Subcutaneous adipose tissue (tissue), 4 donors: ENCODE results near the gene CNN2. TPM values are rescaled to one million over a fixed set of nuclear protein-coding genes. Genes with fewer than 3 reads are reported as not detected.

Experiments used
- total RNA-seq, 4 donors: library from RNA; depleted of rRNA; stranded (reverse); fragments of >200 nt; gene quantifications; one replicate each; pipeline ENCODE4 v1.1.0, GENCODE V29; 2016
- TF ChIP-seq, protein P1 (sequence below): fragments of 450-650 bp; IDR thresholded peaks from one replicate; pipeline ENCODE4 v1.5.1; 2016; ENCODE audit warnings: low read depth, mild to moderate bottlenecking, control low read depth, antibody characterized with exemption, moderate library complexity

The CNN2 gene
- total RNA-seq, 4 donors from 2014 or later, result 32.1 to 86.8 (median 52.2) TPM

DNA sequence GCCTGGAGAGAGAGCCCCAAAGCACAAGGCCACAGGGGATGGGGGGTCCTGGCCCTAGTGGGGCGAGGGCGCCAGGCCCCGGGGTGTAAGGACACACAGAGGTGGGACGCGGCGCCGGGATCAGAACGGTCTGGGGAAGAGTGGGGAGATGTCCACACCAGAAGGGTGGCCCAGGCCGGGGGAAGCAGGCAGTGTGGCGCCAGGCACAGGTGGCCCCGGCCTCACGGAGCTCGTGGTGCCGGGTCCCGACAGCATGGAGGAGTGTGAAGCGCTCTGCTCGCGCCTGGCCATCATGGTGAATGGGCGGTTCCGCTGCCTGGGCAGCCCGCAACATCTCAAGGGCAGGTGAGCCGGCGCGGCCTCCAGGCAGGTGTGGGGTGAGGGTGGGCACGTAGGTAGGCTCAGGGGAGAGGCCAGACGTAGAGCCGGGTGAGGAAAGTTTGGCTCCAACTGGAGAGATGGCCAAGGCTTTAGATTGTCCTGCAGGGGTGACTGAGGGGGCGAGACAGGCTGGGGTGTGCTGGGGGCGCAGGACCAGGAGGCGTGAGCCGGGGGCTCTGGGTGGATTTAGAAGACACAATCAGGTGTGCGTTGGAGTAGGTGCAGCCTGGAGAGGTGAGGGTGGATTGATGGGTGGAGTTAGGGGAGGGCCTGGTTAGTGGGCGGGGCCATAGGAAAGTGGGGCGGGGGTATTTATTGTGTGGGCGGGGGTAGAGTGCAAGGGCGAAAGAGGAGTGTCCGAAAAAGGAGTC is 37.7 kb downstream of the CNN2 start:
- TF ChIP-seq, protein P1, sequence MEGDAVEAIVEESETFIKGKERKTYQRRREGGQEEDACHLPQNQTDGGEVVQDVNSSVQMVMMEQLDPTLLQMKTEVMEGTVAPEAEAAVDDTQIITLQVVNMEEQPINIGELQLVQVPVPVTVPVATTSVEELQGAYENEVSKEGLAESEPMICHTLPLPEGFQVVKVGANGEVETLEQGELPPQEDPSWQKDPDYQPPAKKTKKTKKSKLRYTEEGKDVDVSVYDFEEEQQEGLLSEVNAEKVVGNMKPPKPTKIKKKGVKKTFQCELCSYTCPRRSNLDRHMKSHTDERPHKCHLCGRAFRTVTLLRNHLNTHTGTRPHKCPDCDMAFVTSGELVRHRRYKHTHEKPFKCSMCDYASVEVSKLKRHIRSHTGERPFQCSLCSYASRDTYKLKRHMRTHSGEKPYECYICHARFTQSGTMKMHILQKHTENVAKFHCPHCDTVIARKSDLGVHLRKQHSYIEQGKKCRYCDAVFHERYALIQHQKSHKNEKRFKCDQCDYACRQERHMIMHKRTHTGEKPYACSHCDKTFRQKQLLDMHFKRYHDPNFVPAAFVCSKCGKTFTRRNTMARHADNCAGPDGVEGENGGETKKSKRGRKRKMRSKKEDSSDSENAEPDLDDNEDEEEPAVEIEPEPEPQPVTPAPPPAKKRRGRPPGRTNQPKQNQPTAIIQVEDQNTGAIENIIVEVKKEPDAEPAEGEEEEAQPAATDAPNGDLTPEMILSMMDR, result no peak

DNA sequence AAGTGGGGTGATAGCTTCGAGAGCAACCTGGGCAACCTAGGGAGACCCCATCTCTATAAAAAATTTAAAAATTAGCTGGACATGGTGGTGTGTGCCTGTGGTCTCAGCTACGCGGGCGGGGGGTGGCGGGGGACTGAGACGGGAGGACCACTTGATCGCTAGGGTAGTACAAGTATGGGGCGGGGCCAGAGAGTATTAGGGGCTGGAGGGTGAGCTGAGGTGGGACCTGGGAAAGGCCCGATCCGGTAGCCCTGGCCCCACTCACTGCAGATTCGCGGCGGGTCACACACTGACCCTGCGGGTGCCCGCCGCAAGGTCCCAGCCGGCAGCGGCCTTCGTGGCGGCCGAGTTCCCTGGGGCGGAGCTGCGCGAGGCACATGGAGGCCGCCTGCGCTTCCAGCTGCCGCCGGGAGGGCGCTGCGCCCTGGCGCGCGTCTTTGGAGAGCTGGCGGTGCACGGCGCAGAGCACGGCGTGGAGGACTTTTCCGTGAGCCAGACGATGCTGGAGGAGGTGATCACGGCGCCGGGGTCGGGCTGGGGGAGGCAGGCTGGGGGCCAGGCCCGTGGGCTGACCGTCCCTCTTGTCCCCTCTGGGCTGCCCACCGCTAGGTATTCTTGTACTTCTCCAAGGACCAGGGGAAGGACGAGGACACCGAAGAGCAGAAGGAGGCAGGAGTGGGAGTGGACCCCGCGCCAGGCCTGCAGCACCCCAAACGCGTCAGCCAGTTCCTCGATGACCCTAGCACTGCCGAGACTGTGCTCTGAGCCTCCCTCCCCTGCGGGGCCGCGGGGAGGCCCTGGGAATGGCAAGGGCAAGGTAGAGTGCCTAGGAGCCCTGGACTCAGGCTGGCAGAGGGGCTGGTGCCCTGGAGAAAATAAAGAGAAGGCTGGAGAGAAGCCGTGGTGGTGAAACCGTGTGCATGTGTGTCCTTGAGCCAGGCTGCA is 38.5 kb downstream of the CNN2 start:
- TF ChIP-seq, protein P1, result no peak

DNA sequence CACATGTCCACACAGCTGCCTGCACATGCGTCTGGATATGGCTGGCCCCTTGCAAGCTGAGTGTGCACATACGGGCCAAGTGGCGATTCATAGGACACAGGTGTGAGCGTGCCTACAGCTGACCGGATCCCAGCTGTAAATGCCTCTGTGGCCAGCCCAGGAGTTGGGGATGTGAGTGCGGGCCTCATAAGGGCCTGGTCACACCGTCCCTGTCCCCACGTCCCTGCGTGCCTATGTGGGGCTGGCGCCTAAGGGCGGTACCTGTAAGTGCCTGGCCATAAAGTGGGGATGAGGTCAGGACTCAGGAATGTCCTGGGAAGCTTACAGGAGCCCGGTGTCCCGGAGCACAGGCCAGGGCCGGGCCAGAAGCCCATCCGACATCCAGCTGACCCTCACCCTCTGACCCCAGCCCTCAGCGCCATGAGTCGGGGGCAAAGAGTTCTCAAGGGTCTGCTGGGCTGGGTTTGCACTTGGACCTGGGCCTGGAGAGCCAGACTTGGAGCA is 39.2 kb downstream of the CNN2 start:
- TF ChIP-seq, protein P1, result no peak

DNA sequence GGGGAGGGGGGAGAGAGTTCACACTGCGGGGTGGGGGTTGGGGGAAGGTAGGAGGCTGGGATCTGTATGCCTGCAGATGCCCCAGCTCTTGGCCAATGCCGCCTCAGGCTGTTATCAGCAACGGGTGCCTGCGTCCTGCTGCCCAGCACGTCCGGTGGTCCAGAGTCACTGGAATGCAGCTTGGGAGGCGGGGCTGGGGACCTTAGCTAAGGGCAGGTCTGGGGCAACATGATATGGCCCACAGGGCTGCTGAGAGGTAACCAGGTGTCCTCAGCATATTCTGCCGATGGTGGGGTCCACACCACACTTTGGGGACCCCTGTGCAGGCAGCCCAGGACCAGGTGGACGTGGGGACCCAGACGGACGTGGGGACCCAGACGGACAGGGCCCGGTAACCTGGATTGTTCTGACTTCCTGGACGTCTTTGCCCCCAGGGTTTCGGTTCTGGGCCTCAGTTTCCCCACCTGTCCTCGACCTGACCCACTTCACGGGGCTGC is 39.9 kb downstream of the CNN2 start:
- TF ChIP-seq, protein P1, result no peak

DNA sequence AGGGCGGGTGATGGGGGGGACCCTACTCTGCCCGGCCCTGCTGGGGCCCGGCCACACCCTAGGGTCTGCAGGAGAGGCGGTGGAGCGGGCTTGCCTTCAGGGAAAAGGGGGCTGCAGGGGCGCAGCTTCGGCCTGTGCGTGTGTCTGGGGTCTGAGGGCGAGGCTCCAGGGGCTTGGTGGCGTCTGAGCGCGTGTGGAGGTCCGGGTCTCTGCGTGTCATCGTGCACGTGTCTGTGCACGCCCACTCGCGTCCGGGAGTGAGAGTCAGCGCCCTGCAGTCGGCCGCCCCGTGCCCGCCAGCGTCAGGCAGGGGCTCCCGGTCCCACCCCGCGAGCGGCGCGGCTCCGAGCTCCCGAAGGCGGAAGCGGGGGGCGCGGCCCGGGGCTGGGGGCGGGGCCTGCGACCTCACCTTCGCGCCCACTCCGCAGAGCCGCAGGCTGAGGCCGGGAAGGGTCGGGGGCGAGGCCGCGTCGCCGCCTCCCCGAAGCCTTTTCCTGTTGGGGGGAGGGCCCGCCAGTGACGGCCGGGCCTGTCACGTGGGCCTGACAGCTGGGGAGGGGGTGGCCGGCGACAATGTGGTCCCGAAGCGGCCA is 40.4 kb downstream of the CNN2 start, which contains the start of gene ARHGAP45:
Gene ARHGAP45 (plus strand): TSS at position 420 of the 593 bp plus-strand sequence. CDS start 239 bp downstream, outside the sequence.
- TF ChIP-seq, protein P1, result no peak

DNA sequence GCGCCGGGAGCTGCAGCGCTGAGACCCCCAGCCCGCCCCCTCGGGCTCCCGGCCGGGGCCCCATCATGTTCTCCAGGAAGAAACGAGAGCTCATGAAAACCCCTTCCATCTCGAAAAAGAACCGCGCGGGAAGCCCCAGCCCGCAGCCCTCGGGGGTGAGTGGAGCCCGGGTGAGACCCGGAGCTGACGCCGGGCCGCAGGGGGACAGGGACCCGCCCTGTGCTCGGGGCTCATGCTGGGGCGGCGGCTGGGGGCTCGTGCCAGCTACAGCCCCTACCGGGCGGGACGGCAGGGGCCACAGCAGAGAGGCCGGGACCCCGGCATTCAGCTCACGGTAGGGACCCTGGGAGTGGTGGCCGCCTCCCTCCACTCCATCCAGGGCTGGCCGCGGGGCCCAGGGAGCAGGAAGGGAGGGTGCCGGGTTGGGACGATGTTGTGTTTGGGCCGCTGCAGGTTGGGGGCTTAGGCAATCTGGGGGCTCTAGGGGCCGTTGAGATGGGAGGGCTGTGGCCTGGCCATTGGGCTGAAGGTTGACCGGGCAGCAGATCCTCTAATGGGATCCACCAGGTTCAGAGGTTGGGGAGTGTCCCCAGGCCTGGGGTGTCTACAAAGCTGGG is 41.0 kb downstream of the CNN2 start:
- TF ChIP-seq, protein P1, result no peak
